CD8-positive, alpha-beta memory T cell (primary cell): ENCODE measurements around the gene CHID1. TPM values are rescaled to one million over a fixed set of nuclear protein-coding genes. Genes with fewer than 3 reads are reported as not detected.
A peak's percentile ranks its signal among the peaks of the same experiment; 100 is the strongest.

Source experiments
- CTCF ChIA-PET: fragments of 350-600 bp; sonication (Branson Sonifier 250); formaldehyde crosslinking; loops from one replicate; lab custom pipeline; 2021; ENCODE audit warnings: antibody characterized with exemption; lab: Charles Lee
- POLR2A ChIA-PET: fragments of 350-600 bp; sonication (Branson Sonifier 250); formaldehyde crosslinking; loops from one replicate; lab custom pipeline; 2021; ENCODE audit warnings: antibody characterized with exemption; lab: Charles Lee
- DNase-seq, 5 donors: peaks; one replicate each; pipeline versions ENCODE4 v3.0.0 to v3.0.0-alpha.2; 2020 to 2022; ENCODE audit warnings: mixed read lengths in 1 of 5
- H3K27ac ChIP-seq: one replicate; pipeline ENCODE4 v1.7.0; 2013; ENCODE audit warnings: low read depth, mild to moderate bottlenecking, low read length, moderate library complexity
- H3K27me3 ChIP-seq: 2 replicates; pipeline ENCODE4 v1.7.0; 2013; ENCODE audit warnings: low read length, mild to moderate bottlenecking; ENCODE audit not compliant: insufficient read depth, poor library complexity, severe bottlenecking
- H3K36me3 ChIP-seq: 2 replicates; pipeline ENCODE4 v1.7.0; 2013; ENCODE audit warnings: mild to moderate bottlenecking, low read length, moderate library complexity; ENCODE audit not compliant: insufficient read depth
- H3K4me1 ChIP-seq: 2 replicates; pipeline ENCODE4 v1.7.0; 2013; ENCODE audit warnings: mild to moderate bottlenecking, low read length, moderate library complexity; ENCODE audit not compliant: insufficient read depth
- H3K4me3 ChIP-seq: 2 replicates; pipeline ENCODE4 v1.7.0; 2013; ENCODE audit warnings: mild to moderate bottlenecking, low read length
- H3K9me3 ChIP-seq: 2 replicates; pipeline ENCODE4 v1.7.0; 2013; ENCODE audit warnings: mild to moderate bottlenecking, low read length
- H3K27ac Mint-ChIP-seq, 8 donors: one replicate each; pipeline ENCODE4 v1.8.0; 2020 to 2021; ENCODE audit warnings: mixed read lengths in 8 of 8, mild to moderate bottlenecking in 6 of 8, inconsistent platforms in 3 of 8, moderate library complexity in 3 of 8
- H3K27me3 Mint-ChIP-seq, 2 donors: one replicate each; pipeline ENCODE4 v1.8.0; 2020 to 2021; ENCODE audit warnings: mixed read lengths in 2 of 2, mild to moderate bottlenecking in 1 of 2, moderate library complexity in 1 of 2
- H3K36me3 Mint-ChIP-seq, 3 donors: one replicate each; pipeline ENCODE4 v1.8.0; 2020 to 2021; ENCODE audit warnings: mixed read lengths in 3 of 3, inconsistent platforms in 1 of 3, mild to moderate bottlenecking in 1 of 3
- H3K4me1 Mint-ChIP-seq, 3 donors: one replicate each; pipeline ENCODE4 v1.8.0; 2020 to 2021; ENCODE audit warnings: mixed read lengths in 3 of 3, inconsistent platforms in 1 of 3, mild to moderate bottlenecking in 1 of 3
- H3K4me3 Mint-ChIP-seq, 7 donors: one replicate each; pipeline ENCODE4 v1.8.0; 2020 to 2021; ENCODE audit warnings: mixed read lengths in 7 of 7, mild to moderate bottlenecking in 6 of 7, moderate library complexity in 4 of 7, inconsistent platforms in 2 of 7
- H3K9me3 Mint-ChIP-seq, 5 donors: one replicate each; pipeline ENCODE4 v1.8.0; 2020 to 2022; ENCODE audit warnings: mixed read lengths in 5 of 5, mild to moderate bottlenecking in 3 of 5, moderate library complexity in 2 of 5, inconsistent platforms in 1 of 5
- polyA plus RNA-seq: library from polyadenylated mRNA; unstranded; fragments of 300-500 nt; fragmentation: Illumina TruSeq; gene quantifications from one replicate; pipeline ENCODE4 v1.2.3, GENCODE V29; 2021
- total RNA-seq, 2 experiments: library from RNA; stranded (reverse); gene quantifications; one replicate each; pipeline ENCODE4 v1.2.3, GENCODE V29; 2021

Gene CHID1
- total and polyA plus RNA-seq, 3 experiments from 2014 or later = 57.1 to 94.1 (median 87.2) TPM

- Mint-ChIP-seq H3K27me3 (no peaks in the 10 kb centered on the region), H3K4me3 (no peak overlapping the region), H3K36me3 (peaks cover 8 to 39% (median 14%) of the 10 kb centered on the region in 3 donors), H3K4me1 (peaks cover 28 to 49% (median 33%) of the 10 kb centered on the region in 3 donors), H3K9me3 (peaks cover 0 to 6% (median 4%) of the 10 kb centered on the region in 5 donors), H3K27ac (peak overlapping the region in 2 of 8 donors; percentile 29 to 72)
- H3K4me3 ChIP-seq = no peak overlapping the region
- no peaks in the 10 kb centered on the region for H3K4me1 ChIP-seq
- H3K27me3 ChIP-seq = no peaks in the 10 kb centered on the region
- ChIA-PET POLR2A (no interaction called here), CTCF (no interaction called here)
- no peak overlapping the region for H3K27ac ChIP-seq
- DNase-seq = no peak
- H3K36me3 ChIP-seq = no peaks in the 10 kb centered on the region
- peaks cover 5% of the 10 kb centered on the region for H3K9me3 ChIP-seq
These were observed 42.9 kb upstream of the CHID1 start for GRCh38 chr11:953512-953911.

DNA sequence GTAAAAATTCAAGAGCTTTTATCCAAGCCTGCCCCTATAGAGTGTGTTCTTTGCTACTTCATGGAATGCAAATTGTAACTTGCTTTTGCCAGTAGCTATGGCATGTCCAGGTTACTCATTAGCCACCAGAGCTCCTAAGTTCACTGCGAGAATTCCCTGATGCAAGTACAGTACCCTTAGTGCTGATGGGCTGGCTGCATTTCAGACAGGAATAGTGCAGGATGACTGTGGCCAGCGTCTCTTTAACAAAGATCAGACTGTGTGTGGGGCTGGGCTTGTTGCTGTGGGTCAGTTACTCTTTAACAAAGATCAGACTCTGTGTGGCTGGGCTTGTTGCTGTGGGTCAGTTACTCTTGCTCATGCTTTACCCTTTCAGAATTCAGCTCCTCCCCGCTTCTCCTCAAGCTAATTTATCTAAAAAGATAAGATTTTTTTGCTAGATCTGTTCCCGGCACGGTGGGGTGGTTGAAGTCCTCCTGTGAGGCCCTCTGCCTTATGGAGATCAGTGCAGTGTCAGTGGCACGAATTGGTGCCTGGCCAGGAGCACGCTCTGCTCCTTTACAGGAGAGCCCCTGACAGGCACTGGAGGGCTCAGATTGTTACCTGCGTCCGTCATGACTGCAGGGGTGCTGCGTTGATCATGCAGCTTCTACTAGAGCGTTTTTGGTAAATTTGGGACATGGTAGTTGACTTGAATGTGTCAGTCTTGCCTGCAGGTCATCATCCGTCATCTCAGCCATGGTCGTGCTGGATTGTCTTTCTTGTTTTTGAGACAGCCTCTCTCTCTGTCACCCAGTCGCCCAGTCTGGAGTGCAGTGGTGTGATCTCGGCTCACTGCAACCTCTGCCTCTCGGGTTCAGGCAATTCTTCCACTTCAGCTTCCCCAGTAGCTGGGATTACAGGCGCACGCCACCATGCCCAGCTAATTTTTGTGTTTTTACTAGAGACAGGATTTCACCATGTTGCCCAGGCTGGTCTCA, 42.1 kb upstream of the CHID1 start:
- H3K27ac ChIP-seq = no peak overlapping the region
- H3K4me1 ChIP-seq = no peaks in the 10 kb centered on the region
- H3K9me3 ChIP-seq = peaks cover 5% of the 10 kb centered on the region
- Mint-ChIP-seq H3K27me3 (no peaks in the 10 kb centered on the region), H3K27ac (peak overlapping the region in 4 of 8 donors; percentile 0 to 70 (median 36)), H3K4me1 (peaks cover 25 to 47% (median 33%) of the 10 kb centered on the region in 3 donors), H3K4me3 (no peak overlapping the region), H3K9me3 (peaks cover 0 to 10% (median 6%) of the 10 kb centered on the region in 5 donors), H3K36me3 (peaks cover 11 to 38% (median 20%) of the 10 kb centered on the region in 3 donors)
- DNase-seq = no peak
- ChIA-PET CTCF (interaction anchor here (0.6 kb wide), 1 partner anchor 22 kb away, joined by 4 read pairs; no protein-coding TSS in a partner anchor), POLR2A (interaction anchor here (0.6 kb wide), 1 partner anchor 443 kb away, joined by 3 read pairs; no protein-coding TSS in a partner anchor)
- no peak overlapping the region for H3K4me3 ChIP-seq
- no peaks in the 10 kb centered on the region for H3K36me3 ChIP-seq
- no peaks in the 10 kb centered on the region for H3K27me3 ChIP-seq

GRCh38 chr11:951507-951906, 40.9 kb upstream of the CHID1 start:
- ChIA-PET POLR2A (no interaction called here), CTCF (no interaction called here)
- H3K4me1 Mint-ChIP-seq = peaks cover 24 to 44% (median 33%) of the 10 kb centered on the region in 3 donors
- peaks cover 5% of the 10 kb centered on the region for H3K9me3 ChIP-seq
- H3K27me3 Mint-ChIP-seq = no peaks in the 10 kb centered on the region
- H3K27me3 ChIP-seq = no peaks in the 10 kb centered on the region
- H3K4me3 ChIP-seq = no peak overlapping the region
- H3K36me3 ChIP-seq = no peaks in the 10 kb centered on the region
- no peak overlapping the region for H3K4me3 Mint-ChIP-seq
- no peaks in the 10 kb centered on the region for H3K4me1 ChIP-seq
- H3K36me3 Mint-ChIP-seq = peaks cover 13 to 37% (median 20%) of the 10 kb centered on the region in 3 donors
- H3K9me3 Mint-ChIP-seq = peaks cover 0 to 10% (median 6%) of the 10 kb centered on the region in 5 donors
- peak overlapping the region in 2 of 8 donors; percentile 26 to 46 for H3K27ac Mint-ChIP-seq
- H3K27ac ChIP-seq = no peak overlapping the region
- DNase-seq = no peak

- Histone ChIP-seq H3K9me3 (peaks cover 5% of the 10 kb centered on the region), H3K4me3 (no peak overlapping the region), H3K27ac (no peak overlapping the region), H3K36me3 (peaks cover 7% of the 10 kb centered on the region), H3K4me1 (no peaks in the 10 kb centered on the region), H3K27me3 (no peaks in the 10 kb centered on the region)
- ChIA-PET CTCF (no interaction called here), POLR2A (no interaction called here)
- H3K27ac Mint-ChIP-seq = peak overlapping the region in 1 of 8 donors; percentile 38
- H3K9me3 Mint-ChIP-seq = peaks cover 0 to 10% (median 6%) of the 10 kb centered on the region in 5 donors
- no peak overlapping the region for H3K4me3 Mint-ChIP-seq
- no peaks in the 10 kb centered on the region for H3K27me3 Mint-ChIP-seq
- H3K4me1 Mint-ChIP-seq = peaks cover 25 to 31% (median 27%) of the 10 kb centered on the region in 3 donors
- no peak for DNase-seq
- H3K36me3 Mint-ChIP-seq = peaks cover 14 to 58% (median 24%) of the 10 kb centered on the region in 3 donors
These were observed 37.1 kb upstream of the CHID1 start for GRCh38 chr11:947744-948143.

GRCh38 chr11:945986-946385, 35.4 kb upstream of the CHID1 start:
- peaks cover 5% of the 10 kb centered on the region for H3K9me3 ChIP-seq
- H3K36me3 Mint-ChIP-seq = peaks cover 16 to 63% (median 24%) of the 10 kb centered on the region in 3 donors

GRCh38 chr11:944711-945470, 34.3 kb upstream of the CHID1 start:
- H3K4me1 ChIP-seq = peaks cover 11% of the 10 kb centered on the region
- Mint-ChIP-seq H3K27ac (peak overlapping the region in 4 of 8 donors; percentile 56 to 81 (median 68)), H3K4me1 (peaks cover 30 to 40% (median 32%) of the 10 kb centered on the region in 3 donors), H3K9me3 (peaks cover 0 to 8% (median 6%) of the 10 kb centered on the region in 5 donors), H3K36me3 (peaks cover 14 to 64% (median 21%) of the 10 kb centered on the region in 3 donors), H3K27me3 (no peaks in the 10 kb centered on the region), H3K4me3 (no peak overlapping the region)
- peaks cover 3% of the 10 kb centered on the region for H3K9me3 ChIP-seq
- DNase-seq = no peak
- no peak overlapping the region for H3K27ac ChIP-seq
- ChIA-PET POLR2A (no interaction called here), CTCF (no interaction called here)
- H3K27me3 ChIP-seq = no peaks in the 10 kb centered on the region
- H3K36me3 ChIP-seq = peaks cover 7% of the 10 kb centered on the region
- no peak overlapping the region for H3K4me3 ChIP-seq

More at GRCh38 chr11:945986-946385, 35.4 kb upstream of the CHID1 start:
- Histone ChIP-seq H3K4me1 (peaks cover under 1% of the 10 kb centered on the region), H3K4me3 (no peak overlapping the region), H3K27me3 (no peaks in the 10 kb centered on the region), H3K27ac (no peak overlapping the region), H3K36me3 (peaks cover 7% of the 10 kb centered on the region)
- Mint-ChIP-seq H3K27me3 (no peaks in the 10 kb centered on the region), H3K27ac (no peak overlapping the region), H3K4me3 (no peak overlapping the region), H3K9me3 (peaks cover 0 to 10% (median 6%) of the 10 kb centered on the region in 5 donors), H3K4me1 (peaks cover 21 to 29% (median 23%) of the 10 kb centered on the region in 3 donors)
- ChIA-PET CTCF (no interaction called here), POLR2A (no interaction called here)
- no peak for DNase-seq

- H3K27me3 Mint-ChIP-seq = no peaks in the 10 kb centered on the region
- Histone ChIP-seq H3K36me3 (peaks cover 7% of the 10 kb centered on the region), H3K27me3 (no peaks in the 10 kb centered on the region), H3K27ac (no peak overlapping the region), H3K4me3 (no peak overlapping the region), H3K4me1 (peaks cover 15% of the 10 kb centered on the region), H3K9me3 (no peaks in the 10 kb centered on the region)
- peaks cover 6 to 56% (median 8%) of the 10 kb centered on the region in 3 donors for H3K36me3 Mint-ChIP-seq
- ChIA-PET POLR2A (no interaction called here), CTCF (no interaction called here)
- DNase-seq = no peak
- H3K4me1 Mint-ChIP-seq = peaks cover 41 to 60% (median 45%) of the 10 kb centered on the region in 3 donors
- peaks cover 0 to 1% (median 0%) of the 10 kb centered on the region in 5 donors for H3K9me3 Mint-ChIP-seq
- peak overlapping the region in 1 of 8 donors; percentile 70 for H3K27ac Mint-ChIP-seq
- no peak overlapping the region for H3K4me3 Mint-ChIP-seq
These were observed 32.2 kb upstream of the CHID1 start for GRCh38 chr11:942823-943222.
